Calu3 (cell line): Measurements from ENCODE around the gene NKTR. TPM values are rescaled to one million over a fixed set of nuclear protein-coding genes. Genes with fewer than 3 reads are reported as not detected.

ENCODE experiments used
- BruUV-seq: library from RNA; stranded (reverse); fragments of 400-500 nt; replicated peaks from 2 replicates; lab custom pipeline; 2021; lab: Mats Ljungman, UMichigan
- CTCF ChIA-PET: fragments of 300-600 bp; sonication (Branson Sonifier 250); formaldehyde crosslinking; loops from one replicate; lab custom pipeline; 2022; ENCODE audit warnings: antibody characterized with exemption; lab: Charles Lee
- DNase-seq: peaks from one replicate; pipeline ENCODE4 v3.0.0; 2022
- H3K27ac Mint-ChIP-seq: one replicate; pipeline ENCODE4 v1.8.0; 2022; ENCODE audit warnings: mixed read lengths; ENCODE audit not compliant: unreplicated experiment
- H3K27me3 Mint-ChIP-seq: one replicate; pipeline ENCODE4 v1.8.0; 2022; ENCODE audit warnings: mixed read lengths; ENCODE audit not compliant: unreplicated experiment
- H3K36me3 Mint-ChIP-seq: one replicate; pipeline ENCODE4 v1.8.0; 2022; ENCODE audit warnings: mild to moderate bottlenecking, moderate library complexity, mixed read lengths; ENCODE audit not compliant: insufficient read depth, unreplicated experiment
- H3K4me1 Mint-ChIP-seq: one replicate; pipeline ENCODE4 v1.8.0; 2022; ENCODE audit warnings: mild to moderate bottlenecking, low read depth, mixed read lengths; ENCODE audit not compliant: unreplicated experiment
- H3K4me3 Mint-ChIP-seq: one replicate; pipeline ENCODE4 v1.8.0; 2022; ENCODE audit warnings: mild to moderate bottlenecking, low read depth, moderate library complexity, mixed read lengths; ENCODE audit not compliant: unreplicated experiment
- H3K9me3 Mint-ChIP-seq: one replicate; pipeline ENCODE4 v1.8.0; 2022; ENCODE audit warnings: low read depth, mixed read lengths; ENCODE audit not compliant: unreplicated experiment
- intact Hi-C: fragments of 100-400 bp; cut with micrococcal nuclease; formaldehyde crosslinking; loops from one replicate; pipeline ENCODE4 v1.10.0; 2022; ENCODE audit not compliant: unreplicated experiment
- total RNA-seq: library from RNA; stranded (reverse); gene quantifications from 2 replicates; pipeline ENCODE4 v1.2.3, GENCODE V29; 2022
- TF ChIP-seq, protein P1 (sequence below): fragments of 200-600 bp; IDR thresholded peaks from one replicate; pipeline ENCODE4 v1.8.0; 2022; ENCODE audit warnings: antibody characterized with exemption; ENCODE audit not compliant: unreplicated experiment

Gene NKTR
- total RNA-seq, 1 experiment from 2014 or later = 70.0 TPM

DNA sequence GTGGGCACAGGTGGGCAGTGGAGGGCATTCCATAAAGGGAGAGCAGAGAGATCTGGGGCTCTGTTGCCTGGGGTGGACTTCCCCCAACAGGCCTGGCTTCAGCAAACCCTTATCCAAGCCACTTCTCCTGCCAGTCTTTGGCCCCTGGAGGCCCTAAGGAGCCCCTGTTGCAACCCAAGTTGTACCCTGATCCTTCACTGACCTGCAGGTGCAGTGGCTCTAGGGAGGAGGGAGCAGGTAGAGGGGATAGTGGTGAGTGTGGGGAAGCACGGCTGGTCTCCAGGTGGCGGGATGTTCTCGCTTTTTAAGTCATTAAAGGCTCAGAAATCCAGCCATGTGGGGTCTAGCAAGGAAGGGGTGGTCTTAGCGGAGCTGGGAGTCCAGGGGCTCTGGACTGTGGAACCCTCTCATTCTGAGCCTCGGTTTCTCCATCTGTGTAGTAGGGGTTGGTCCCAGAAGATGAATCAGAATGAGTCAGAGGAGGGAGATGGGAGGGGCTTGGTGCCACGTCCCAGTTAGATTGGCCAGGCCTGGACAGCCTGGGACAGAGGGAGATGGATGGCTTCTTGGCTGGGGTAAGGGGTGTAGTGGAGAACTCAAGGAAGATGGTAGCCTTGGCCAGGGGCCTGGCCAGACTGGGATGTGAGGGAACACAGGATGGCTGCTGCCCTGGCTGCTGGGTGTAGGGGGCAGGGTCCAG lies 55.6 kb downstream of the NKTR start:
- CTCF ChIA-PET = interaction anchor here (0.5 kb wide), 1 partner anchor 325 kb away, joined by 3 read pairs; no protein-coding TSS in a partner anchor
- H3K27ac Mint-ChIP-seq = no peak overlapping the region
- H3K4me1 Mint-ChIP-seq = peaks cover 20% of the 10 kb centered on the region
- no peaks in the 10 kb centered on the region for H3K9me3 Mint-ChIP-seq
- H3K4me3 Mint-ChIP-seq = no peak overlapping the region
- no peaks in the 10 kb centered on the region for H3K27me3 Mint-ChIP-seq
- TF ChIP-seq, protein P1, sequence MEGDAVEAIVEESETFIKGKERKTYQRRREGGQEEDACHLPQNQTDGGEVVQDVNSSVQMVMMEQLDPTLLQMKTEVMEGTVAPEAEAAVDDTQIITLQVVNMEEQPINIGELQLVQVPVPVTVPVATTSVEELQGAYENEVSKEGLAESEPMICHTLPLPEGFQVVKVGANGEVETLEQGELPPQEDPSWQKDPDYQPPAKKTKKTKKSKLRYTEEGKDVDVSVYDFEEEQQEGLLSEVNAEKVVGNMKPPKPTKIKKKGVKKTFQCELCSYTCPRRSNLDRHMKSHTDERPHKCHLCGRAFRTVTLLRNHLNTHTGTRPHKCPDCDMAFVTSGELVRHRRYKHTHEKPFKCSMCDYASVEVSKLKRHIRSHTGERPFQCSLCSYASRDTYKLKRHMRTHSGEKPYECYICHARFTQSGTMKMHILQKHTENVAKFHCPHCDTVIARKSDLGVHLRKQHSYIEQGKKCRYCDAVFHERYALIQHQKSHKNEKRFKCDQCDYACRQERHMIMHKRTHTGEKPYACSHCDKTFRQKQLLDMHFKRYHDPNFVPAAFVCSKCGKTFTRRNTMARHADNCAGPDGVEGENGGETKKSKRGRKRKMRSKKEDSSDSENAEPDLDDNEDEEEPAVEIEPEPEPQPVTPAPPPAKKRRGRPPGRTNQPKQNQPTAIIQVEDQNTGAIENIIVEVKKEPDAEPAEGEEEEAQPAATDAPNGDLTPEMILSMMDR = no peak
- H3K36me3 Mint-ChIP-seq = peaks cover 15% of the 10 kb centered on the region
- no TSS peak for BruUV-seq
- intact Hi-C loops = no loop called here
- no peak for DNase-seq

DNA sequence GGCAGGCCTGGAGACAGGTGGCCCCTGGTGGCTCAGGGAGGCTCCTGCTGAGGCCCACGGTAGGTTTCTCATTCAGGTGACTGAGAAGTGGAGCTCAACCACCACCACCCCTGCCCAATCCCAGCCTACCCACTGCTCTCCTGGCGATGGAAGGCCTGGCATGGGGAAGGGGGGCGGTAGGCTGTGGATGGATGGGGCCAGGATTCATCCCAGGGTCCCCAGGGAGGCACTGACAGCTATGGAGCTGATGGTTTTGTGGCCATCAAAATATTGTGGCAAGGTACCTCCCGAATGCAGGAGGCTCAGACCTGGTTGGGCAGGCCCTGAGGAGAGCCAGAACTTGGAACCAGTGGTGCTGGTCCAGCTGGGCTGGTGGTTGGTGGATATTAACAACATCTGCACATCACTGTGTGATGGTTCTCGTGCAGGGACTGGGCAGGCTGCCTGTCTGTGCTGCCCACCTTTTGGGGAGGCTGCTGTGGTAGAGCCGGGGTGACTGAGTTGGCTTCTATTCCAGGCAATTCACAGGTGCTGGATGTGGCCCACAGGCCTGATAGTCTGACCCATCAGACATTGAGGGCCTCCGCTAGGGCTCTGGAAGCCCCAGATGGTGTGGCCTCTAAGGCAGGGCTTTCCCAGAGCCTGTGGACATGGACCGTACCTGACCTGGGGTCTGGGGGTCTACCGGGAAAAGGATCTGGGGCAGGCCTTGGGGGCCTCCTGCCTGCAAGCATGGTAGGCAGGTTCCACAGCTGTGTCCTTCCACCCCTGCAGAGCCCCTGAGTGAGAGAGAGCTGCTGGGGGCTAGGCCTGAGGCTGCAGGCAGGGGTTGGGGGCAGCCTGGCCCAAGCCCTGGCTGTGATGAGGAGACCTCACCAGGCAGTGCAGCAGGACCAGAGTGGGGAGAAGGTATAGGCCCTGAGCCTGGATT lies 56.5 kb downstream of the NKTR start:
- intact Hi-C loops = no loop called here
- TF ChIP-seq, protein P1 = no peak
- Mint-ChIP-seq H3K27ac (no peak overlapping the region), H3K9me3 (no peaks in the 10 kb centered on the region), H3K4me1 (peaks cover 13% of the 10 kb centered on the region), H3K36me3 (peaks cover 15% of the 10 kb centered on the region), H3K27me3 (no peaks in the 10 kb centered on the region), H3K4me3 (no peak overlapping the region)
- BruUV-seq = no TSS peak
- no peak for DNase-seq
- CTCF ChIA-PET = no interaction called here

- Mint-ChIP-seq H3K4me3 (no peak overlapping the region), H3K27me3 (no peaks in the 10 kb centered on the region), H3K9me3 (no peaks in the 10 kb centered on the region), H3K4me1 (peaks cover 5% of the 10 kb centered on the region), H3K36me3 (peaks cover 15% of the 10 kb centered on the region), H3K27ac (no peak overlapping the region)
- CTCF ChIA-PET = no interaction called here
- DNase-seq = no peak
- BruUV-seq = no TSS peak
- intact Hi-C loops = no loop called here
- TF ChIP-seq, protein P1 = no peak
Measured at GRCh38 chr3:42657675-42658074, 57.2 kb downstream of the NKTR start.

DNA sequence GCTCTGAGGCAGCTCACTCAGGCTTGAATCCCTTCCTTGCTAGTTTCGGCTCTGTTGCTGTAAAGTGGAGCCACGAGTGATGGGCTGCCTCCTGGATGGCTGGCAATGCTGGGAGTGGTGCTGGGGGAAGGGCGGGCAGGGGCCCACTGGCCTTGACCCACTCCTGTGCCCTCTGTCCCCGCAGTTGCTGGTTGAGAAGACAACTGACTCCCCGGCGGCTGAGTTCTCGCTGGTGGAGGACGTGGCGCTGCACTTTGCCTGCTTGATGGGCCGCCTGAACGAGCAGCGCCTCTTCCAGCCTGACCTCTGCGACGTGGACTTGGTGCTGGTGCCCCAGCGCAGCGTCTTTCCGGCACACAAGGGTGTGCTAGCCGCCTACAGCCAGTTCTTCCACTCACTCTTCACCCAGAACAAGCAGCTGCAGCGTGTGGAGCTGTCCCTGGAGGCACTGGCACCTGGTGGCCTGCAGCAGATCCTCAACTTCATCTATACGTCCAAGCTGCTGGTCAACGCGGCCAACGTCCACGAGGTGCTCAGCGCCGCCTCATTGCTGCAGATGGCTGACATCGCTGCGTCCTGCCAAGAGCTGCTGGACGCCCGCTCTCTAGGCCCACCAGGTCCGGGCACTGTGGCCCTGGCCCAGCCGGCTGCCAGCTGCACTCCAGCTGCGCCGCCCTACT lies 57.7 kb downstream of the NKTR start:
- Mint-ChIP-seq H3K27me3 (no peaks in the 10 kb centered on the region), H3K27ac (no peak overlapping the region), H3K9me3 (no peaks in the 10 kb centered on the region), H3K4me3 (no peak overlapping the region), H3K36me3 (peaks cover 14% of the 10 kb centered on the region), H3K4me1 (no peaks in the 10 kb centered on the region)
- CTCF ChIA-PET = no interaction called here
- TF ChIP-seq, protein P1 = no peak
- BruUV-seq = no TSS peak
- no peak for DNase-seq
- intact Hi-C loops = no loop called here
